ENCODE data around the gene CPT2.

Gene CPT2

GRCh38 chr1:53196485-53197290 is at the start of gene CPT2:
CPT2 (plus strand) TSS chr1:53196824; CDS start chr1:53196944, 120 bp downstream.
- peak; percentile 96 for DNase-seq

DNA sequence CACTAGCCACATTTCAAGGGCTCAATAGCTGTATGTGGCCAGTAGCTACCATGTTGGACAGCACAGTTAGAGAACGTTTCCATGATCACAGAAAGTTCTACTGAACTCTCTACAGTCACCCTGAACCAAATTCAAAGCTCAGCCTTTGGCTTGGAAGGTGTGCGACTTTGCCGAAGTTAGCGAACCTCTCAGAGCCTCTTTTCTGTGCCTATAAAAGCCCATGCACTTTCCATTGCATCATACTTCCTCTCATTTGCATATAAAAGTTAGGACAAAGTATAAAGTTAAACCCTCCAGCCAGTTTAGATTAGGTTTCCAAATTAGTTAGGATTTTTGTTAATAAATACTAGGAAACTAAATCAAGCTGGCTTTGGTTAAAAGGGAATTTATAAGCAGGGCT is 49.5 kb upstream of the CPT2 start:
- DNase-seq = no peak

DNA sequence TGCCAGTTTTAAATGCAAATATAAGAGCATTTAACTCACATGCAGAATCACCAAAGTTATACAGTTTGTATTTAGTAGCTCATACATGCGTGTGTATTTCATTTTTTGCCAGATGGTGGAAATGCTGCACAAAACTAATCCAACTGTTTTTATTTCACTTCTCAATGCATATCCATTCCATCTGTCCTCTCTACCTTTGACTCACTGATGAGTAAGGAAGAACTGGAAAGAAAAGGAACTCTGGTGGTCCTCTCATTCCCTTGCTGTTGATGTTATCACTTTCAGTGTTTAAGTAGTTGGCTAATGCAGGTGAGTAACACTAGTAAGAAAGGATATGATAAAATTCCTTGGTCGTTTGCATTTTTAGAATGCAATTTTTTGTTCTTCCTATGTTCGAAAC is 48.5 kb upstream of the CPT2 start:
- no peak for DNase-seq

DNA sequence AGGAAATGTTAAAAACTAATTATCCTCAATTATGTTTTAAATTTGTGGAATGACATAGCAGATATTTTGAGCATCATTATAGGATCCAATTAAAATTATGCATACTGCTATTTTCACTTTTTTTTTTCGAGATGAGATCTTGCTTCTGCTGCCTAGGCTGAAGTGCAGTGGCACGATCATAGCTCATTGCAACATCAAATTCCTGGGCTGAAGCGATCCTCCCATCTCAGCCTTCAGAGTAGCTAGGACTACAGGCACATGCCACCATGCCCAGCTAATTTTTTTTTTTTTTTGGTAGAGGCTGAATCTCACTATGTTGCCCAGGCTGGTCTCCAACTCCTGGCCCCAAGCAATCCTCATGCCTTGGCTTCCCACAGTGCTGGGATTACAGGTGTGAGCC is 42.9 kb upstream of the CPT2 start:
- DNase-seq = no peak

GRCh38 chr1:53154859-53155438 is 41.7 kb upstream of the CPT2 start:
- no peak for DNase-seq

DNA sequence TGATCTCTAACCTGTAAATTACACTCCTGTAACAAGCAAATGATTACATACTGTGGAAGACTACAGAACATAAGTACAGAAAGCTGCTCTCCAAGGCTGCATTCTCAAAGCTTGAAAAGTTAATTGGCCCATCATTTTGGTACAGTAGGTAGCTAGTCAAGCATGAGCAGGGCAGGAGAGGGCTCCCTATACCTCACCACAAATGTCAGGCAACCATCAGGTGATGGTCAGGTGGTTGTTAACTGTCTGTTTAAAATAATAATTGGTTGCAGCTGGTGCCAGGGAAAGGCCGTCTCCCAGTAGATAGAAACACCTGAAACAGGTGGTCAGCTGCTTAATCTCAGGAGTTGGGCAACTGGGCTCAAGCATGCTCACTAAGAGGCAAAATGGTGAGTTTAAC is 41.1 kb upstream of the CPT2 start:
- DNase-seq = no peak

- no peak for DNase-seq
These were observed 40.7 kb upstream of the CPT2 start for GRCh38 chr1:53155945-53156344.

DNA sequence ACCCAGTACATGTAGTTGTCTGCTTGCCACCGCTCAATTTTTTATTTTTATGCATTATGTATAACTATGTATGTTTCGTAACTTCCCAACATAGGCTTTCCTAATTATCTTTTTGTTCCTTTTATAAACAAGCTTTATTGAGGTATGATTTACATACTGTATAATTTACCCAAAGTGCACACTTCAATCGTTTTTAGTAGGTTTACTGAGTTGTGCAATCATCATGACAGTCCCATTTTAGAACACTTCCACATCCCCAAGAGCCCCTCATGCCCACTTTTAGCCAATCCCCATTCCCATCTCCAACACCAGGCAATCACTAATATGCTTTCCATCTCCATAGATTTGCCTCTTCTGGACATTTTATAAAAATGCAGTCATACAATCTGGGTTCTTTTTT is 39.8 kb upstream of the CPT2 start:
- no peak for DNase-seq

GRCh38 chr1:53158900-53159299 is 37.7 kb upstream of the CPT2 start:
- no peak for DNase-seq

GRCh38 chr1:53160924-53161378 is 35.7 kb upstream of the CPT2 start:
- no peak for DNase-seq

- DNase-seq = no peak
These were observed 34.0 kb upstream of the CPT2 start for GRCh38 chr1:53162621-53163020.

- DNase-seq = no peak
These were observed 33.3 kb upstream of the CPT2 start for GRCh38 chr1:53163291-53163768.

GRCh38 chr1:53165408-53165961 is 31.1 kb upstream of the CPT2 start:
- DNase-seq = no peak

- DNase-seq = no peak
These were observed 30.3 kb upstream of the CPT2 start for GRCh38 chr1:53166366-53166765.

GRCh38 chr1:53166912-53167311 is 29.7 kb upstream of the CPT2 start:
- no peak for DNase-seq

GRCh38 chr1:53172426-53173128 is 24.0 kb upstream of the CPT2 start:
- DNase-seq = no peak

GRCh38 chr1:53174971-53175913 is 21.4 kb upstream of the CPT2 start:
- DNase-seq = no peak

DNA sequence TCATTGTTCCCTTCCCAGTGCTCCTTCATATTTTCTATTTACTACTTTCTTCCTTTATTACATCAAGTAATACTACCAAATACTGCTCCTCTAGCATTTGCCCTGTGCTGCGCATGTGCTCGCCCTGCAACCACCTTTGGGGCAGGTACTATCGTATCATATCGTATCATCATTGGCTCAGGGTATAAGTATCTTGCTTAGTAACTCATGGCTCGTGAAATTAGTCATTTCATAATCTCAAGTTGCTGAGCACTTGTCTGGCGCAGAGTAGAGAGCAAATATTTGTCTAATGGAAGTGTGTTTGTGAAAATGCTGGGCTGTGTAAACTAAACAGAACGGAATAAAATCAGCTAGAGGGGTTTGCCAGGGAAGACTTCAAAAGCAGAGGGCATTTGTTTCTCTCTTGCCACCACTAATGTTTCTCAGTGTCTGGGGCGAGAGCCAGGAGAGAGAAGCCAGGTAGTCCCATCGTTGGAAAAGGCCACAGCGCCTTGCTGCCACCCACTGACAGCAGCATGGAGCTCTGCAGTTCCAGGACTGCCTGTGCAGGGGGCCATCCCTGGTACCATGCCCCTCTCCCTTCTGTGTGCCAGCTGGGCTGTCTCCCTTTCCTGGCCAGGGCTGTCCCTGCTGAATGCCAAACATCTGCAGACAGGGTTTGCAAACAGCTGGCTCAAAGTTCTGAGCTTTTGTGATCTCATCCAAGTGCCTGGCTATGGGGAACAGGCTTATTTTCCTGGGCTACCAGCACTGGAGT is 20.0 kb upstream of the CPT2 start:
- DNase-seq = no peak

- DNase-seq = no peak
These were observed 16.4 kb upstream of the CPT2 start for GRCh38 chr1:53180226-53180625.

GRCh38 chr1:53180951-53181350 is 15.7 kb upstream of the CPT2 start:
- no peak for DNase-seq

DNA sequence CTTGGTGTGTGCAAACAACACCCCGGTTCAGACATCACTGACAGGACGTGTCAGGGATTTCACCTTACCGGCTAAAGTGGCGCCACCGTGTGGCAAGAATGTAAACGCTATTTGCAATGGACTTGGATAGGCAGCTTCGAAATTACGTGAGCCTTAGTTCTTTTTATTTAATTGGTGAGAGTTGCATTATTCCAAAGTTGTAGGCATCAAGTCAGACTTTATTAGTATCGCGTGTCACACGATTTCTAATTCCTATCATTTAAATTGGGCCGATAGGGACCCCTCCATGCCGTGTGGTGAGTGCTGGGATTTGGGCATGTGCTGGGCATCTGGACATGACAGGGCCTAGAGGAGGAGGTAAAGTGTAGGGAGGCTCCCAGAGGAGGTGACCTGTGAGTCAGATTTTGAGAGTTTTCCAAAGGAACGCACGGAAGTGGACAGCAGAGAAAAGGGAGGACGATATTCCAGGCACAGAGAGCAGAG is 14.5 kb upstream of the CPT2 start:
- peak; percentile 82 for DNase-seq
